Stimulated activated naive CD8-positive, alpha-beta T cell treated with anti-CD3 and anti-CD28 coated beads, Interleukin-15, Interleukin-2, amounts not matched to agents 100 U/mL and 50 U/mL, for 24 hours (primary cell): Measurements from ENCODE around the gene TNK2.
A peak's percentile ranks its signal among the peaks of the same experiment; 100 is the strongest.
"Not testable (repeated sequence)": the region's sequence is repeated elsewhere in the genome, so short reads cannot be mapped to it uniquely, and the experiment has no call there.

Source experiments
- ATAC-seq: fragments of 150-1000 bp; cut with Tn5 transposase; one replicate; pipeline ENCODE4 v1.10.0; 2021
- DNase-seq: peaks from one replicate; pipeline ENCODE4 v3.0.0; 2021

The TNK2 gene

GRCh38 chr3:195850857-195851543, 57.4 kb downstream of the TNK2 start:
- peak; percentile 95 for ATAC-seq
- peak; percentile 90 for DNase-seq

- DNase-seq (no peak), ATAC-seq (no peak)
Measured at GRCh38 chr3:195849322-195850074, 58.9 kb downstream of the TNK2 start.

DNA sequence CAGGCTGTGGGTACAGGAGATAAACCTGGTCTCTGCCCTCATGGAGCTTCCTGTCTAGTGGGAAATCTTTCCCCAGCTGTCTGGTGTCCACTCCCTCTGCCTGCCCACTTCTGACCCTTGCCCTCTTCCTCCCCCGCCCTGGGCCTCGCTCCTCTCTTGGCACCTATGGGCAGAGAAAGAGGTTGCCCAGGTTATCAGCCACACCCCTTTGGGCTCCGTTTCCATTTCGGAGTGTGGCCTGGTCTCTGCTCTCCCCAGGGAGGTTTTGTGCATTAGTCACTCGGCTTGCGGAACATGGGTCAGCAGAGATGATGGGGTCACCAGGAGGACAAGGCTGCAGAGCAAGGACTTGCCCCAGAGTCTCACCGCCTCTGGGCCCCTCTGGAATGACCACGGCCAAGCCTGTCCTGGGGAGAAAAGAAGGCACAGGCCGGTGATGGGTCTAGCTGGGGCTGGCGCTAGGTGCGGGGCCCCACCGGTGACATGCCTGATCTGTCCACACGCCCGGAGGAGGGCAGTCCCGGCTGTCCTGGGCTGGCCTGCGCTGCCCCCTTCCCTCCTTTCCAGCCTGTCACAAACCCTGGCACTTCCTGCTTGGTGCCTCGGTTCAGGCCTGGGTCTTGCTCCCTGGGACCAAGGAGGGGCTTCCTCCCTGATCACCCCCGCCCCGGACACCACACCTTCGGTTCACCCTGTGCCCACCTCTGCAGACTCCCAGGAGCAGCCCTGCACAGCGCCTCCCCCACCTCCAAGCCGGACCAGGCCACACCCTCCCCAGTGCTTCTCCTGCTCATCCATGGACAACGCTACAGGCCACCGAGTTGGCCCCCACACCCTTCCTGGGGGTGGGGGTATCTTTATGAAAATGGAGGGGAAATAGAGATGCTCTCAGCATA, 61.0 kb downstream of the TNK2 start:
- DNase-seq (no peak), ATAC-seq (no peak)

DNA sequence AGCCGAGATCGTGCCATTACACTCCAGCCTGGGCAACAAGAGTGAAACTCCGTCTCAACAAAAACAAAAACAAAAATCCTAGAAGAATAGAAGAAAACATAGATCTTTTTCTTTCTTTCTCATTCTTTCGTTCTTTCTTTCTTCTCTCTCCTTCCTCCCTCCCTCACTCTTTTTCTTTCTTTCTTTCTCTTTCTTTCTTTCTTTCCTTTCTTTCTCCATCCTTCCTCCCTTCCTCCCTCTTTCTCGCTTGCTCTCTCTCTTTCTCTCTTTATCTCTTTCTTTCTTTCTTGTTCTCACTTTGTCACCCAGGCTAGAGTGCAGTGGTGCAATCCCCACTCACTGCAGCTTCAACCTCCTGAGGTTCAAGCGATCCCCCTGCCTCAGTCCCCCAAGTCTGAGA, 62.9 kb downstream of the TNK2 start:
- DNase-seq (no peak), ATAC-seq (no peak)

DNA sequence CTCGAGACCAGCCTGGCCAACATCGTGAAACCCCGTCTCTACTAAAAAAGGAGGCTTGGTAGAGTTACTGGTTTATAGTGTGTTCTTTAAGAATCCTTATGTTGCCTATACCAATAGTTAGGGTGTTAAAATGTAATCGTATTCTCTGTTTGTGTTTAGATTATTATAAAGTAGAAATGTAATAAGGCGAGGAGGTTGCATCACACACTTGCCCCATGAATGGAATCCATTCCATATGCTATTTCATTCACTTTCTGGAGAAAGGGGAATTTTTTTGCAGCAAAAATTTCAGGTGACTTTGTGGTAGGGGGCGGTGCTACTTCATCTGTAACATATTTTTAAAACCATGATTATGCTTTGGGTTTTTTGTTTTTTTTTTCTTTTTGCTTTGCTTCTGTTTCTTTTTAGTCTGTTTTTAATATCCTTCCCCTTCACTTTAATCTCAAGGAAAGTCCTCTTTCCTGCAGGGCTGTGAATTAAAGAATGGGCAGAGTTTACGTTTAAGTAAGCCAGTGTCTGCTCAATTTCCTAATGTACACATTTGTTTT, 63.6 kb downstream of the TNK2 start:
- ATAC-seq = no peak
- DNase-seq = no peak

GRCh38 chr3:195839260-195840010, 68.9 kb downstream of the TNK2 start:
- DNase-seq = no peak
- no peak for ATAC-seq

GRCh38 chr3:195838714-195839113, 69.6 kb downstream of the TNK2 start:
- ATAC-seq (no peak), DNase-seq (no peak)

DNA sequence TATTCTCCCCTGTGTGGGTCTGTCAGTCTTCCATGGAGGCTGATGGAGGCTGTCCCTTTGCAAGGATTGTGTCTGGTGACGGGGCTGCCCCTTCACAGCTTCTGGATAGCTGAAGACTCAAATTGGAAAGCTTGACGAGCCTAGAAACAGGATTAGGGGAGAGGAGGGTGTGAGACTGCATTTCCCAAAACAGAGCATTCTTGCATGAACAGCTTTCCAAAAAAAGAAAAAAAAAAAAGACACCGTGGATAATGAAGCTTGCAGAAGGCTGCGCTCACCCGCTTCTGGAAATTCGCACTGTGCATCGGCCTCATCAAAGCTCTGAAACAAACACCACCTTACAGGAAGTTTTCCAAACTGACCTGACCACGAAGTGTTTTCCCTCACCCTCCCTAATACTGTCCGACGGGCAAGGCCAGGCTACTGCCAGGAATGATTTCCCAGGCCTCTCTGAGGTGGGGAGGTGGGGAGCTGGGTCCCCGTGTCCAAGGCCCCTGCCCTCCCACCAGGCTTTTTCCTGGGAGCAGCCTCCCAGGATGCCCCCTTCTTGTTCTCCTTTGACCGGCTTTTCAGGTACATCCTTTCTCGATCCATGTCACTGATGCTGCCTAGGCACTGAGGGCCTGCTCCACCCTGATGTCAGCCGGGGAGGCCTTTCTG, 71.7 kb downstream of the TNK2 start:
- ATAC-seq (no peak), DNase-seq (no peak)

DNA sequence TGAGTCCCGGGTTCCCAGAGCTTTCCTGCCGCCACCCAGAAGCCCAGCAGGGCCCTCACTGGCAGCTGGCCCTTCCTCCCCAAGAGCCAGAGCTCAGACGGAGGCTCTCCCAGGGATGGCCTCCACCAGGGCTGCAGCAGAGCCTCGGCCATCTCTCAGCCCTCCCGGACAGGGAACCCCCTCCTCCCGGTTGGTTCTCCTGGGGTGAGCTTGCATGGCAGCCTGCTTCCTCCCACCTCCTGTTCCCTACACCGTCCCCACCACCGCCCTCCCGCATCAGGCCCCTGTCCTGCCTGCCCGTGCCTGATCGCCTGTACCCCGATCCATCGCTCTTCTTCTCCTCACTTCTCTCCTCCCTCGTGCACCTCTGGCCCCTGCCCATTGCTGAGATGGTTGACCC, 72.6 kb downstream of the TNK2 start:
- no peak for DNase-seq
- ATAC-seq = no peak

DNA sequence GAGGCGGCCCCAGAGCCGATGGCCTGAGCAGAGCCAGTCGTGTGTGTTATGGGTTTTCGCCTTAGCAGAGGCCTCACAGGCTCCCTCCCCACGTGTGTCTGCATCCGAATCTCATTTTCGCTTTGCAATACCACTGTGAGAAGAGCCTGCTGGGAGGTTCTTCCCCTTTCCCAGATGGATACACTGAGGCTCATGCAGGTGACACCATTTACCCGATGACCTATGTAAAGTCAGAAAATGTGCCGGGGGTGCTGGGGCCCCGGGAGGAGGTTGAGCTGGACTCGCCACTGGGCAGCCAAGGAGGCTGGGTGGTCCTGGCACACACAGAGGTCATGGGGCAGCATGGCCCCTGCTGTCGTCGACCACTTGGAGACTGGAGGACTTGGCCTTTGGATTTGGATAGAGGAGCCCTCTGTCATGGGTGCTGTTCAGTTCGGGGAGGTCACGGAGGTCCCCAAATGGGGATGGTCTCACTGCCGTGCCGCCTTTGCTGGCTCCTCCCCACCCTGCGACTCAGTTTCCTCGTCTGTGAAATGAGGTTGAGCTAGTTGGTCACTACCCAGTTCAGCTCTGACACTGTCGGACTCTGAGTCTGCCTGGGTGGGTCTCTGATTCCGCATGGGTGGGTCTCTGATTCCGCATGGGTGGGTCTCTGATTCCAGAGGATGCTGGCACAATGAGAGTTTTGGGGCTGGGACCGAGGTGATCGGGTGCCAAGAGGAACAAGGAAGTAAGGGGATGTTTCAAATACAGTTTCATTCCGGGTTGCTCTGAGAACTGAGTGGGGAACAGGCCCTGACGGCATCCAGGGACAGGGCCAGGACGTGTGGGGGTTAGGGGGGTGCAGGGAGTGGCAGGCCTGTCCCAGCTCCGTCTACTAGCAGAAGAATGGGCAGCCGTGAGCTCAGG, 73.4 kb downstream of the TNK2 start:
- no peak for DNase-seq
- no peak for ATAC-seq

GRCh38 chr3:195829897-195830254, 78.5 kb downstream of the TNK2 start:
- no peak for DNase-seq
- no peak for ATAC-seq

DNA sequence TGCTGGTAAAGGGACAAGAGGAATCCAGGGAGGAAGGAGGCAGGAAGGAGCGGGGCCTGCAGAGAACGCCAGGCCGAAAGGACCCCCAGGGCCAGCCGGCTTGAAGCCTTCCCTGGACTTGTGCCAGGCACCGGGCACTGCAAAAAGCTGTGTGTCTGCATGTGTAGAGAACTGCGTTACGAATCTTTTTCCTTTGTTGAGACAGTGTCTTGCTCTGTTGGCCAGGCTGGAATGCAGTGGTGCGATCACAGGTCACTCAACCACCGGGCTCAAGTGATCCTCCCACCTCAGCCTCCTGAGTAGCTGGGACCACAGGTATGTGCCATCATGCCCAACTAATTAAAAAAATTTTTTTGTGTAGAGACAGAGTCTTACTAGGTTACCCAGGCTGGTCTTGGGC, 79.6 kb downstream of the TNK2 start:
- ATAC-seq = no peak
- DNase-seq = no peak

- DNase-seq (no peak), ATAC-seq (no peak)
Measured at GRCh38 chr3:195825857-195826804, 82.2 kb downstream of the TNK2 start.

- ATAC-seq (no peak), DNase-seq (no peak)
Measured at GRCh38 chr3:195825191-195825588, 83.2 kb downstream of the TNK2 start.

- DNase-seq, ATAC-seq: not testable (repeated sequence)
Measured at GRCh38 chr3:195824425-195825190, 83.7 kb downstream of the TNK2 start.

- DNase-seq (no peak), ATAC-seq (no peak)
Measured at GRCh38 chr3:195823999-195824398, 84.4 kb downstream of the TNK2 start.

- no peak for DNase-seq
Measured at GRCh38 chr3:195823280-195823679, 85.1 kb downstream of the TNK2 start.

DNA sequence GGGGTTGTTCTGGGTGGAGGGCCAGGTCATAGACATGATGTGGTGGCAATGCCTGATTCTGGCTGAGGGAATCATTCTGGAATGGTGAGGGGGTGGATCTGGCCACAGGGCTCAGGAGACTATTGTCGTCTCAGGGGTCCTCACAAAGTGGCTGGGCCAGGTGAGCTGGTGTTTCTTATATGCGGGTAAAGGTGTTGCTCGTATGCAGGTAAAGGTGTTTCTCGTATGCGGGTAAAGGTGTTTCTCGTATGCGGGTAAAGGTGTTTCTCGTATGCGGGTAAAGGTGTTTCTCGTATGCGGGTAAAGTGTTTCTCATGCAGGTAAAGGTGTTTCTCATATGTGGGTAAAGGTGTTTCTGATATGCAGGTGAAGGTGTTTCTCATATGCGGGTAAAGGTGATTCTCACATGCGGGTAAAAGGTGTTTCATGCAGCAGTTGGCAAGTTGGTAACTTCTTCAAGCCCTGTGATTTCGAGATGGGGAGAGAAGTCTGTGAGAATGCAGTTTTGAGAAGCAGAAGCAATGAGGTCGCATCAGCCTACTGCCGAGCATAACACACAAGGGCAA, 86.1 kb downstream of the TNK2 start:
- DNase-seq (no peak), ATAC-seq (no peak)

More at GRCh38 chr3:195823280-195823679, 85.1 kb downstream of the TNK2 start:
- ATAC-seq = no peak
